Activated effector memory CD4-positive, alpha-beta T cell treated with anti-CD3 and anti-CD28 coated beads, Interleukin-2, amount 50 U/mL, for 16 hours (primary cell): ENCODE data around the gene PSMC2.

Source experiments
- DNase-seq: peaks from one replicate; pipeline ENCODE4 v3.0.0-alpha.2; 2020

Gene PSMC2

DNA sequence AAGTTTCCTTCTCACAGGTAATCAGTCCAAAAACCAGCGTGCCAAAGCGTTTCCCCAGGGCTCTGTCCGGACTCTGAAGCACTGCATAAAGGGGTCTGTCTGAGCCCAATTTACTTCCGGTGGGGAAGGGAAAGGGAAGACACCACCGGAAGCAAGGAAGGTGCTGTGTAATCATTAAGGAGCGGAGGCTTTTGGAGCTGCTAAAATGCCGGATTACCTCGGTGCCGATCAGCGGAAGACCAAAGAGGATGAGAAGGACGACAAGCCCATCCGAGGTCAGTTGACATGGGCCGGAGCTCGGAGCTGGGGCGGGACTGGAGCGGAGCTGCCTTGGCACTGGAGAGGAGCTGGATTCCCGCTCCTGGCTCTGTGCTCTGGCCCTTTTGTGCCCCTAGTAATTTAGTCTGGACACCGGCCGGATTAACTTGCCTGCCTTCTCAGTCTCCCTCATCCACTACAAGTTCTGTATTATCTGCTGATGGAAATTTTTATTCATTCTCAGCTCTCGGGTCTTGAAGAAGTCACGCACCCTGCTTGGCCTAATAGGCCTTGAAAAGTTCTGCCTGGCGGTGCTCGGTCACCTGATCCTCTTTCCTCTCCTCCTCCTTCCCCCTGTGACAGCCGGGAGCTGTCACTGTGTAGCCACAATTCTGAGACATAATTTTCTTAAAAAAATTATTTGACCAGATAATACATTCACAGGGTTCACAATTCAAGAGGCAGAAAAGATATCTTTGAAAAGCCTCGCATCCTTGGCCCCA, at the start of gene PSMC2:
Gene PSMC2, plus strand, starts transcription at position 137 of the 761 bp plus-strand sequence. Its CDS starts 69 bp downstream, at position 206.
- DNase-seq: peak; percentile 93

- no peak for DNase-seq
These were observed 49.6 kb upstream of the PSMC2 start for GRCh38 chr7:103297837-103298179.

GRCh38 chr7:103299660-103300059, 47.8 kb upstream of the PSMC2 start:
- DNase-seq: no peak

DNA sequence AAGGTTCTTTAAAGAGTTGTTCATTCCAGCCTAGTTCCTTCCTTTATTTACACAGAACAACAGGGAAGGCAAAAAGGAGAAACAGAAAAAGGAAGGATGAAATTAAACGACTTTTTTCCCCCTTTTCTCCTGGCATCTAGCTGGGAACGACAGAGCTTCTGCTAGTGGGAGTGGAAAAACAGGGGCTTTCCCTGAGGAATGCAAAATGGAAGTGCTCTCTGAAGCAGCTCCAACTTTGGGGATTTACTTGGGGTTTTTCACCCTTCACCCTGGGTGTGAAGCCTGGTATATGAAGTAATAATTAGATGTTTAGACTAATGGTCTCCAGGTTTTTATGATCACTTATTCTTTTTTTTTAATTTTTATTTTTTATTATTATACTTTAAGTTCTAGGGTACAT, 46.0 kb upstream of the PSMC2 start:
- no peak for DNase-seq

- DNase-seq: no peak
These were observed 39.8 kb upstream of the PSMC2 start for GRCh38 chr7:103307503-103308231.

- DNase-seq: no peak
These were observed 32.6 kb upstream of the PSMC2 start for GRCh38 chr7:103314852-103315251.

- no peak for DNase-seq
These were observed 31.0 kb upstream of the PSMC2 start for GRCh38 chr7:103316380-103316941.

GRCh38 chr7:103317009-103317408, 30.4 kb upstream of the PSMC2 start:
- no peak for DNase-seq

- DNase-seq: no peak
These were observed 21.7 kb upstream of the PSMC2 start for GRCh38 chr7:103325744-103326143.

GRCh38 chr7:103336761-103337160, 10.7 kb upstream of the PSMC2 start:
- no peak for DNase-seq

- DNase-seq: no peak
These were observed 8.6 kb upstream of the PSMC2 start for GRCh38 chr7:103338864-103339263.

- no peak for DNase-seq
These were observed 6.0 kb upstream of the PSMC2 start for GRCh38 chr7:103341466-103341865.

GRCh38 chr7:103343332-103343731, 4.1 kb upstream of the PSMC2 start:
- no peak for DNase-seq

- peak; percentile 77 for DNase-seq
These were observed 3.5 kb upstream of the PSMC2 start for GRCh38 chr7:103343758-103344452.

DNA sequence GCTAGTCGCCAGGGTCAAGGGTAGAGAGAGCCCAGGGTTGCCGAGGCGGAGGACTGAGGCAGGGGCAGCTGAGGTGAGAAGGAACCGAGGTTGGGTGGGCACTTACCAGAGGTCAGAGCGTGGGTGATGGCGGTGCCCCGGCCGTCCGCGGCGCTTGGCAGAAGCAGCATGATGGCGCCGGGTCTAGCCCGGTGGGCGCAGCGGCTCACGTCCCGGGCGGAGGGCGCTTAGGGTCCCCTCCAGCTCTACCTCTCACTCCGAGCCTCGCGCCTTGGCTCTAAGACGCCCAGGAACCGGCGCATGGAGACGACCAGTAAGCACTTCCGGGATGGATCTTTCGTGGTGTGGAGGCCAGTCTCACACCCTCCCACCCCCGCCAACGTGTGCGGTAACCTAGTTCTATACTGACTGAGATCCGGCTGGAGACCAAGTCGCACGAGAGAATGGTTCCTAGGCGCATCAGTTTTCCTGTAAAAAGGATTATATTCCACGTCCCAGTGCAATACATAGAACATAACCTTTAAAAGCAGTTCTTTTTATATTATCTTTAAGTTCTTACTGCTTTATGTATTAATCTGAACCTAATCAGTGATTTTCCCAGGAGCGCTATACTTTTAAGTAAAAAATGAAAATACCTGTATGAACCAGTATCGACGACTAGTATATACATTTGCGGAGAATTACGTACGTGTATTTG, 2.8 kb upstream of the PSMC2 start, which contains the start of gene DNAJC2:
Gene DNAJC2, minus strand, starts transcription at position 315 of the 697 bp plus-strand sequence. Its CDS starts 145 bp downstream, at position 170.
- DNase-seq: peak; percentile 94

- DNase-seq: no peak
These were observed 1.0 kb upstream of the PSMC2 start for GRCh38 chr7:103346396-103346795.

DNA sequence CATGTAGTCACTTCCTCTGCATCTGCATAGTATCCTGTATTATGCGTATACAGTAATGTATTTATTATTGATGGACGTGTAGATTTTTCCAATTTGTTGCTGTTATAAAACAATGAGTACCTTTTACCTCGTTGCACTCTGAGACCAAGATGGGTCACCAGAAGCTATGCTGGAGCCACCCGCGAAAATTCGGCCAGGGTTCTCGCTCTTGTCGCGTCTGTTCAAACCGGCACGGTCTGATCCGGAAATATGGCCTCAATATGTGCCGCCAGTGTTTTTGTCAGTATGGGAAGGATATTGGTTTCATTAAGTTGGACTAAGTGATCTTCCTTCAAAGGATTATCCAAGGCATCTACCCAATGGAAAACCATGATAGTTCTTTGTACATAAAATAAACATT, 1.0 kb downstream of the PSMC2 start:
- peak; percentile 68 for DNase-seq

GRCh38 chr7:103348959-103349358, 1.5 kb downstream of the PSMC2 start:
- DNase-seq: no peak

- DNase-seq: no peak
These were observed 2.4 kb downstream of the PSMC2 start for GRCh38 chr7:103349805-103350204.

DNA sequence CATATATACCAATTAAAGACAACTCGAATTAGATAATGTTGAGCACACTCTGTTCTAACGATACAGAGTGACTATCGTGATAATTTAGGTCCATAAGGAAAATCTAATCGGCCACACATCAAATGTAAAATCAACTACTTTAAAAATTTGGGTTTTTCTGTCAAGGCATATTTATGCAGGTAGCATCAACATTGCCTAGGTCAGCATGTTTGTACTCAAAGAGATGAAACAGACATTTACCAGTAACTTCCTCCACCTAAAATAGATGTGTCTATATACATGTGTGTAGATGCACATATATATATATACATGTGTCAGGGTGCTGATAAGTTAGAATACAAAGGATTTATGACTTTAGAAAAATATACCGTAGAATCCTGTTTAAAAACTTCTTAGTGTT, 22.0 kb downstream of the PSMC2 start:
- DNase-seq: no peak

DNA sequence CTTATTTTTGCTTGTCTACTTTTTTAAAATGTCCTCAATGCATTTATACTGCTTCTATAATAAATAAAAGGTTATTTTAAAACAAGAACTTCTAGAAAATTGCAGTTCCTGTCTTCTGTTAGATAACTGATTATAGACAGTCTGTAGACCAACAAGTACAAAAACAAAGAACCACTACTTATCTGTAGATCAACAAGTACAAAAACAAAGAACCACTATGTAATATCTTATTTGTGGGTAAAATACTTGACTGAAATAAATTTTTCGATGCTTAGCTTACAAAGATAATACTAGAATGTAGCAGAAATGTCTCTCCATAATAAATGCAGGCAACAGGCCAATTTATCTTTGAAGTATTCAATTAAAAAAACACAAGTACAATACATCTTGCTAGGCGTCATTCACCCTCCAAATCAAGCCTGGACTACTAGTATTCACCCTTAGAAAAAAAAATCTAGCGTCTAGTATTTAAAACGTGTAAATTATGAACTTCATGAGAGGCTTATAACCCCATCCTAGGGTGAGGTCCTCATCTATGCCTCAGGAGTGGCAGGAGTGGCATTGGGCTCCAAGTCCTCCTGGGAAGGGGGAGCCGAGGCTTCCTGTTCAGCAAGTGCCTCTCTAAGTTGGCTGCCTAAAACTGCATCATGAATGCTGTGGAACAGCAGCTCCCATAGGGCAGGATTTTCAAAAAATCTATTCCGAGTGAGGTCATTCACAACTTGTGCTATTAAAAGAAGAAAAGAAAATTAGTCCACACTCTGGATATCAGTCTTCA, 26.6 kb downstream of the PSMC2 start:
- DNase-seq: no peak
